ENCODE data around the gene RNF26. TPM values are rescaled to one million over a fixed set of nuclear protein-coding genes. Genes with fewer than 3 reads are reported as not detected.

The RNF26 gene
- total and polyA plus RNA-seq, 2 of the 13 experiments (the other 11 are each of a cell fraction or from before 2014, with no cell fraction given), result 11.9 to 26.3 TPM

DNA sequence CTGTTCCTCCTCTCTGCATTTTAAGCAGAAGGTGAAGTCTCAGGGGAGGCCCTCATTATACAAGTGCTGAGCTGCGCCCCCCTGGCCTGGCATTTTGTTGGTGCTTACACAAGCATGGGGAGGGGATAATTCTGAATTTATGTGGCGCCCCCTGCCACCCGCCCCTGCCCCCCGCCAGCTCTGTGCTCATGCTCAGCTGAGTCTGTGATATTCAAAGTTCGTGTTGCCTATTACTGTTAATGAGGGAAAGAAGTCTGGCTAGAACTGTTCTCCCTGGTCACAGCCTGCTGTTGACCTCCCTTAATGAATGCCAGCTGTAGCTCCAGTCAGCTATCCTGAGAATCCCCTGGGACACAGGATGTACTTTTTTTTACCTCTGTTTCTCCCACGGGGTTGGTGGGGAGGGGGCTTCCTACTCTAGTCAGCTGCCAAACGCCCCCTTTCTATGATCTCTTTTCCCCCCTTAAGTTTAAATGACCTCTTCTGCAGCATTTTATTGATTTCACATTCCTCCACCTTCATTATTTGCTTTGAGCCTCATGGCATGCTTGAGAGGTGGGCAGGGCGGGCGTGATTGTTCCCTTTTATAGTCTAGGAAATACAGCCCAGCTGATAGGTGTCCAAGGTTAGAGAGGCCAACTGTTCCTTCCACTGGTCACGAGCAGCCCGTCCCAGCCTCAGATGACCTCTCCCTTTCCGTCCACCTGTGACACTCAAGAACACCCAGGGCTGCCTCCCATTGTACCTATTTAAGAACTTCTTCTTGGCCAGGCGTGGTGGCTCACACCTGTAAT lies 35.0 kb downstream of the RNF26 start (continued):
- TF ChIP-seq, protein P1, sequence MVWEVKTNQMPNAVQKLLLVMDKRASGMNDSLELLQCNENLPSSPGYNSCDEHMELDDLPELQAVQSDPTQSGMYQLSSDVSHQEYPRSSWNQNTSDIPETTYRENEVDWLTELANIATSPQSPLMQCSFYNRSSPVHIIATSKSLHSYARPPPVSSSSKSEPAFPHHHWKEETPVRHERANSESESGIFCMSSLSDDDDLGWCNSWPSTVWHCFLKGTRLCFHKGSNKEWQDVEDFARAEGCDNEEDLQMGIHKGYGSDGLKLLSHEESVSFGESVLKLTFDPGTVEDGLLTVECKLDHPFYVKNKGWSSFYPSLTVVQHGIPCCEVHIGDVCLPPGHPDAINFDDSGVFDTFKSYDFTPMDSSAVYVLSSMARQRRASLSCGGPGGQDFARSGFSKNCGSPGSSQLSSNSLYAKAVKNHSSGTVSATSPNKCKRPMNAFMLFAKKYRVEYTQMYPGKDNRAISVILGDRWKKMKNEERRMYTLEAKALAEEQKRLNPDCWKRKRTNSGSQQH (CRISPR knock-in tag; IDR thresholded peaks at IDR 0.05; ENCODE audit: low read depth), result no peak
- TF ChIP-seq MYC (CRISPR knock-in tag; IDR thresholded peaks at IDR 0.05; ENCODE audit: borderline replicate concordance) (no peak), KLF13 (CRISPR knock-in tag; IDR thresholded peaks at IDR 0.05) (no peak), BHLHE40 (IDR thresholded peaks at IDR 0.05; ENCODE audit: low read length) (peak; percentile 12; the same call in 1 of the 2 replicates), ZNF234 (CRISPR knock-in tag; conservative IDR thresholded peaks at IDR 0.05) (no peak), SIN3A (IDR thresholded peaks at IDR 0.05; ENCODE audit: borderline replicate concordance, low read depth, low read length) (no peak), EEA1 (CRISPR knock-in tag; IDR thresholded peaks at IDR 0.05; ENCODE audit: borderline replicate concordance) (no peak), ZNF772 (CRISPR knock-in tag; IDR thresholded peaks at IDR 0.05) (no peak), ZSCAN29 (CRISPR knock-in tag; conservative IDR thresholded peaks at IDR 0.05) (no peak), TOE1 (CRISPR knock-in tag; IDR thresholded peaks at IDR 0.05) (no peak), BORCS8-MEF2B (CRISPR knock-in tag; IDR thresholded peaks at IDR 0.05) (no peak)
- TF ChIP-seq, protein P2, sequence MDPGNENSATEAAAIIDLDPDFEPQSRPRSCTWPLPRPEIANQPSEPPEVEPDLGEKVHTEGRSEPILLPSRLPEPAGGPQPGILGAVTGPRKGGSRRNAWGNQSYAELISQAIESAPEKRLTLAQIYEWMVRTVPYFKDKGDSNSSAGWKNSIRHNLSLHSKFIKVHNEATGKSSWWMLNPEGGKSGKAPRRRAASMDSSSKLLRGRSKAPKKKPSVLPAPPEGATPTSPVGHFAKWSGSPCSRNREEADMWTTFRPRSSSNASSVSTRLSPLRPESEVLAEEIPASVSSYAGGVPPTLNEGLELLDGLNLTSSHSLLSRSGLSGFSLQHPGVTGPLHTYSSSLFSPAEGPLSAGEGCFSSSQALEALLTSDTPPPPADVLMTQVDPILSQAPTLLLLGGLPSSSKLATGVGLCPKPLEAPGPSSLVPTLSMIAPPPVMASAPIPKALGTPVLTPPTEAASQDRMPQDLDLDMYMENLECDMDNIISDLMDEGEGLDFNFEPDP (CRISPR knock-in tag; conservative IDR thresholded peaks at IDR 0.05), result no peak
- TF ChIP-seq, protein P3, sequence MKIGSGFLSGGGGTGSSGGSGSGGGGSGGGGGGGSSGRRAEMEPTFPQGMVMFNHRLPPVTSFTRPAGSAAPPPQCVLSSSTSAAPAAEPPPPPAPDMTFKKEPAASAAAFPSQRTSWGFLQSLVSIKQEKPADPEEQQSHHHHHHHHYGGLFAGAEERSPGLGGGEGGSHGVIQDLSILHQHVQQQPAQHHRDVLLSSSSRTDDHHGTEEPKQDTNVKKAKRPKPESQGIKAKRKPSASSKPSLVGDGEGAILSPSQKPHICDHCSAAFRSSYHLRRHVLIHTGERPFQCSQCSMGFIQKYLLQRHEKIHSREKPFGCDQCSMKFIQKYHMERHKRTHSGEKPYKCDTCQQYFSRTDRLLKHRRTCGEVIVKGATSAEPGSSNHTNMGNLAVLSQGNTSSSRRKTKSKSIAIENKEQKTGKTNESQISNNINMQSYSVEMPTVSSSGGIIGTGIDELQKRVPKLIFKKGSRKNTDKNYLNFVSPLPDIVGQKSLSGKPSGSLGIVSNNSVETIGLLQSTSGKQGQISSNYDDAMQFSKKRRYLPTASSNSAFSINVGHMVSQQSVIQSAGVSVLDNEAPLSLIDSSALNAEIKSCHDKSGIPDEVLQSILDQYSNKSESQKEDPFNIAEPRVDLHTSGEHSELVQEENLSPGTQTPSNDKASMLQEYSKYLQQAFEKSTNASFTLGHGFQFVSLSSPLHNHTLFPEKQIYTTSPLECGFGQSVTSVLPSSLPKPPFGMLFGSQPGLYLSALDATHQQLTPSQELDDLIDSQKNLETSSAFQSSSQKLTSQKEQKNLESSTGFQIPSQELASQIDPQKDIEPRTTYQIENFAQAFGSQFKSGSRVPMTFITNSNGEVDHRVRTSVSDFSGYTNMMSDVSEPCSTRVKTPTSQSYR (CRISPR knock-in tag; IDR thresholded peaks at IDR 0.05; ENCODE audit: borderline replicate concordance), result no peak
- TF ChIP-seq, protein P4, sequence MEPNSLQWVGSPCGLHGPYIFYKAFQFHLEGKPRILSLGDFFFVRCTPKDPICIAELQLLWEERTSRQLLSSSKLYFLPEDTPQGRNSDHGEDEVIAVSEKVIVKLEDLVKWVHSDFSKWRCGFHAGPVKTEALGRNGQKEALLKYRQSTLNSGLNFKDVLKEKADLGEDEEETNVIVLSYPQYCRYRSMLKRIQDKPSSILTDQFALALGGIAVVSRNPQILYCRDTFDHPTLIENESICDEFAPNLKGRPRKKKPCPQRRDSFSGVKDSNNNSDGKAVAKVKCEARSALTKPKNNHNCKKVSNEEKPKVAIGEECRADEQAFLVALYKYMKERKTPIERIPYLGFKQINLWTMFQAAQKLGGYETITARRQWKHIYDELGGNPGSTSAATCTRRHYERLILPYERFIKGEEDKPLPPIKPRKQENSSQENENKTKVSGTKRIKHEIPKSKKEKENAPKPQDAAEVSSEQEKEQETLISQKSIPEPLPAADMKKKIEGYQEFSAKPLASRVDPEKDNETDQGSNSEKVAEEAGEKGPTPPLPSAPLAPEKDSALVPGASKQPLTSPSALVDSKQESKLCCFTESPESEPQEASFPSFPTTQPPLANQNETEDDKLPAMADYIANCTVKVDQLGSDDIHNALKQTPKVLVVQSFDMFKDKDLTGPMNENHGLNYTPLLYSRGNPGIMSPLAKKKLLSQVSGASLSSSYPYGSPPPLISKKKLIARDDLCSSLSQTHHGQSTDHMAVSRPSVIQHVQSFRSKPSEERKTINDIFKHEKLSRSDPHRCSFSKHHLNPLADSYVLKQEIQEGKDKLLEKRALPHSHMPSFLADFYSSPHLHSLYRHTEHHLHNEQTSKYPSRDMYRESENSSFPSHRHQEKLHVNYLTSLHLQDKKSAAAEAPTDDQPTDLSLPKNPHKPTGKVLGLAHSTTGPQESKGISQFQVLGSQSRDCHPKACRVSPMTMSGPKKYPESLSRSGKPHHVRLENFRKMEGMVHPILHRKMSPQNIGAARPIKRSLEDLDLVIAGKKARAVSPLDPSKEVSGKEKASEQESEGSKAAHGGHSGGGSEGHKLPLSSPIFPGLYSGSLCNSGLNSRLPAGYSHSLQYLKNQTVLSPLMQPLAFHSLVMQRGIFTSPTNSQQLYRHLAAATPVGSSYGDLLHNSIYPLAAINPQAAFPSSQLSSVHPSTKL (CRISPR knock-in tag; IDR thresholded peaks at IDR 0.05), result no peak; the same call in 1 of the 2 replicates
- TF ChIP-seq, protein P5, sequence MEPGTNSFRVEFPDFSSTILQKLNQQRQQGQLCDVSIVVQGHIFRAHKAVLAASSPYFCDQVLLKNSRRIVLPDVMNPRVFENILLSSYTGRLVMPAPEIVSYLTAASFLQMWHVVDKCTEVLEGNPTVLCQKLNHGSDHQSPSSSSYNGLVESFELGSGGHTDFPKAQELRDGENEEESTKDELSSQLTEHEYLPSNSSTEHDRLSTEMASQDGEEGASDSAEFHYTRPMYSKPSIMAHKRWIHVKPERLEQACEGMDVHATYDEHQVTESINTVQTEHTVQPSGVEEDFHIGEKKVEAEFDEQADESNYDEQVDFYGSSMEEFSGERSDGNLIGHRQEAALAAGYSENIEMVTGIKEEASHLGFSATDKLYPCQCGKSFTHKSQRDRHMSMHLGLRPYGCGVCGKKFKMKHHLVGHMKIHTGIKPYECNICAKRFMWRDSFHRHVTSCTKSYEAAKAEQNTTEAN (CRISPR knock-in tag; conservative IDR thresholded peaks at IDR 0.05), result no peak
